ENCODE measurements around the gene PTGER1. TPM values are rescaled to one million over a fixed set of nuclear protein-coding genes. Genes with fewer than 3 reads are reported as not detected.

PTGER1 gene
- total and polyA plus RNA-seq, 2 experiments from 2014 or later = 0.60 to 3.5 TPM

GRCh38 chr19:14514215-14514863 is 39.2 kb upstream of the PTGER1 start:
- peaks cover 39% of the 10 kb centered on the region for H3K79me2 ChIP-seq

GRCh38 chr19:14512406-14512961 is 37.3 kb upstream of the PTGER1 start:
- DNase-seq (ENCODE audit: low spot score) = no peak
- WGBS (ENCODE audit: low lambda C conversion rate, missing lambda C conversion rate) = 97% methylated on average over 14 of the region's 14 CpGs
- Histone ChIP-seq H3K4me3 (no peak overlapping the region), H3K9me3 (ENCODE audit: low read depth) (no peaks in the 10 kb centered on the region), H3K79me2 (peaks cover 34% of the 10 kb centered on the region), H4K20me1 (ENCODE audit: insufficient read depth, poor library complexity, severe bottlenecking) (peaks cover 36% of the 10 kb centered on the region), H3K27ac (no peak overlapping the region), H2AFZ (no peak overlapping the region), H3K4me2 (no peak overlapping the region), H3K27me3 (no peaks in the 10 kb centered on the region), H3K36me3 (replicated peaks; ENCODE audit: insufficient read depth, low read depth) (peaks cover 6% of the 10 kb centered on the region), H3K4me1 (ENCODE audit: insufficient read depth) (peaks cover 32% of the 10 kb centered on the region), H3K9me2 (replicated peaks; ENCODE audit: insufficient read depth) (no peaks in the 10 kb centered on the region)
- TF ChIP-seq, protein P1, sequence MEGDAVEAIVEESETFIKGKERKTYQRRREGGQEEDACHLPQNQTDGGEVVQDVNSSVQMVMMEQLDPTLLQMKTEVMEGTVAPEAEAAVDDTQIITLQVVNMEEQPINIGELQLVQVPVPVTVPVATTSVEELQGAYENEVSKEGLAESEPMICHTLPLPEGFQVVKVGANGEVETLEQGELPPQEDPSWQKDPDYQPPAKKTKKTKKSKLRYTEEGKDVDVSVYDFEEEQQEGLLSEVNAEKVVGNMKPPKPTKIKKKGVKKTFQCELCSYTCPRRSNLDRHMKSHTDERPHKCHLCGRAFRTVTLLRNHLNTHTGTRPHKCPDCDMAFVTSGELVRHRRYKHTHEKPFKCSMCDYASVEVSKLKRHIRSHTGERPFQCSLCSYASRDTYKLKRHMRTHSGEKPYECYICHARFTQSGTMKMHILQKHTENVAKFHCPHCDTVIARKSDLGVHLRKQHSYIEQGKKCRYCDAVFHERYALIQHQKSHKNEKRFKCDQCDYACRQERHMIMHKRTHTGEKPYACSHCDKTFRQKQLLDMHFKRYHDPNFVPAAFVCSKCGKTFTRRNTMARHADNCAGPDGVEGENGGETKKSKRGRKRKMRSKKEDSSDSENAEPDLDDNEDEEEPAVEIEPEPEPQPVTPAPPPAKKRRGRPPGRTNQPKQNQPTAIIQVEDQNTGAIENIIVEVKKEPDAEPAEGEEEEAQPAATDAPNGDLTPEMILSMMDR (IDR thresholded peaks at IDR 0.05; ENCODE audit: poor library complexity) = no peak
- no peak for TF ChIP-seq EZH2 (IDR thresholded peaks at IDR 0.05; ENCODE audit: borderline replicate concordance)
- no peak for TF ChIP-seq EZH2phosphoT487 (IDR thresholded peaks at IDR 0.05; ENCODE audit: low read depth, severe bottlenecking, unreplicated experiment)

More at GRCh38 chr19:14514215-14514863, 39.2 kb upstream of the PTGER1 start:
- Histone ChIP-seq H2AFZ (no peak overlapping the region), H4K20me1 (ENCODE audit: insufficient read depth, poor library complexity, severe bottlenecking) (peaks cover 38% of the 10 kb centered on the region), H3K4me2 (peak overlapping the region; percentile 96), H3K4me1 (ENCODE audit: insufficient read depth) (peaks cover 31% of the 10 kb centered on the region), H3K27me3 (no peaks in the 10 kb centered on the region), H3K9me3 (ENCODE audit: low read depth) (no peaks in the 10 kb centered on the region), H3K27ac (peak overlapping the region; percentile 37), H3K4me3 (no peak overlapping the region), H3K36me3 (replicated peaks; ENCODE audit: insufficient read depth, low read depth) (peaks cover 6% of the 10 kb centered on the region), H3K9me2 (replicated peaks; ENCODE audit: insufficient read depth) (no peaks in the 10 kb centered on the region)
- 83% methylated on average over 8 of the region's 8 CpGs for WGBS (ENCODE audit: low lambda C conversion rate, missing lambda C conversion rate)
- TF ChIP-seq, protein P1 (IDR thresholded peaks at IDR 0.05; ENCODE audit: poor library complexity) = no peak
- no peak for TF ChIP-seq EZH2phosphoT487 (IDR thresholded peaks at IDR 0.05; ENCODE audit: low read depth, severe bottlenecking, unreplicated experiment)
- no peak for TF ChIP-seq EZH2 (IDR thresholded peaks at IDR 0.05; ENCODE audit: borderline replicate concordance)
- DNase-seq (ENCODE audit: low spot score) = no peak

DNA sequence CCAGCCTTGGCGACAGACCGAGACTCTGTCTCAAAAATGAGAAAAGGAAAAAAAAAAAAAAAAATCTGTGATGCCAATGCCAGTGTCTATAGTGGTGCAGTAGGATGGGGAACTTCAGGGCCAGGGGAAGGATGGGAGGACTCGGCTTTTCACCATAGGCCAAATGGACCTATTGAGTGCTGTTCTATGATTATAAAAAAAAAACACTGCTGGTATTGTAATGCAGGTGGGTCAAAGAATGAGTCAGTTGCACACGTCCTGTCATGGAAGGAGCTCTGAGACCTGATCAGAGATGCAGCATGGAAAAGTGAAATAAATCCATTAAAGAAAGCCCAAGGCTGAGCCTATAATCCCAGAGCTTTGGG is 36.1 kb upstream of the PTGER1 start:
- peaks cover 39% of the 10 kb centered on the region for H3K4me1 ChIP-seq (ENCODE audit: insufficient read depth)
- WGBS (ENCODE audit: low lambda C conversion rate, missing lambda C conversion rate) = 94% methylated on average over 4 of the region's 4 CpGs
- H3K9me2 ChIP-seq (replicated peaks; ENCODE audit: insufficient read depth) = no peaks in the 10 kb centered on the region
- peaks cover 21% of the 10 kb centered on the region for H3K79me2 ChIP-seq
- peaks cover 6% of the 10 kb centered on the region for H3K36me3 ChIP-seq (replicated peaks; ENCODE audit: insufficient read depth, low read depth)
- DNase-seq (ENCODE audit: low spot score) = no peak
- peaks cover 23% of the 10 kb centered on the region for H4K20me1 ChIP-seq (ENCODE audit: insufficient read depth, poor library complexity, severe bottlenecking)
- no peaks in the 10 kb centered on the region for H3K9me3 ChIP-seq (ENCODE audit: low read depth)
- no peak overlapping the region for H3K4me2 ChIP-seq
- no peak for TF ChIP-seq EZH2phosphoT487 (IDR thresholded peaks at IDR 0.05; ENCODE audit: low read depth, severe bottlenecking, unreplicated experiment)
- no peak overlapping the region for H2AFZ ChIP-seq
- no peak overlapping the region for H3K4me3 ChIP-seq
- H3K27ac ChIP-seq = peak overlapping the region; percentile 81
- H3K27me3 ChIP-seq = no peaks in the 10 kb centered on the region
